Stimulated activated CD4-positive, alpha-beta T cell treated with anti-CD3 and anti-CD28 coated beads, TNF-alpha, amount 100 ng/mL, for 4 hours (primary cell): ENCODE measurements around the gene LENG1.

Experiments
- DNase-seq, 3 experiments: peaks; one replicate each; pipeline ENCODE4 v3.0.0-alpha.2; 2020; ENCODE audit warnings: low read depth in 3 of 3

The LENG1 gene

DNA sequence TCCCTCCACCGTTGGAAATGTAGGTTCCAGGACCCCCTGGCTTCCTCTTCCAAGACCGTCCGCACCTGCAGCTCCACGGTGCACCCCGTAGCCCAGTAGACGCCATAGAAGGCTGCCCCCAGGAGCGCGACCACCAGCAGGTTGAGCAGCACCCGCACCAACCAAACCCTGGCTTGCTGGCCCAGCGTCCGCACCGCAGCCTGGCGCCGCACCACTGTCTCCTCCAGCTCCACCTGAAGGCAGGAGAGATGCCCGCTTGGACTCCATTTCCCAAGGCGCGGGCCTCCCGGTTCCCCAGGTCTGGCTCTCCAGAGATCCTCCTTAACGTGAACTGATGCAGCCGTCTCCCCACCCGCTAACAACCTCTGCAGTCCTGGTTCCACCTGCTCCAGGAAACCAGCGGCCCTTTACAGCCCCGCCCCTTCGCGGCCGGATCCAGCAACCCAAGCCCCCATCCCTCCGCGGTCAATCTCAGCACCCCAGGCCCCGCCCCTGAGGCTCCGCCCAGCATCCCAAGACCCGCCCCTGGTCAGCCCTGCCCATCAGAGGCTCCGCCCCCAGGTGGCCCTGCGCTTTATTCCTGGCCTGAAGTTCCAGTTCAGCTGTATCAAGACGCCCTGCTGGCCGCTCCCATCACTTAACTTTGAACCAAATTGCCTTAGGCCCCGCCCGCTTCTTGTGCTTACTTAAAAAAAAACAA is 5.0 kb upstream of the LENG1 start:
- peak in 1 of 3 experiments; percentile 35 for DNase-seq

DNA sequence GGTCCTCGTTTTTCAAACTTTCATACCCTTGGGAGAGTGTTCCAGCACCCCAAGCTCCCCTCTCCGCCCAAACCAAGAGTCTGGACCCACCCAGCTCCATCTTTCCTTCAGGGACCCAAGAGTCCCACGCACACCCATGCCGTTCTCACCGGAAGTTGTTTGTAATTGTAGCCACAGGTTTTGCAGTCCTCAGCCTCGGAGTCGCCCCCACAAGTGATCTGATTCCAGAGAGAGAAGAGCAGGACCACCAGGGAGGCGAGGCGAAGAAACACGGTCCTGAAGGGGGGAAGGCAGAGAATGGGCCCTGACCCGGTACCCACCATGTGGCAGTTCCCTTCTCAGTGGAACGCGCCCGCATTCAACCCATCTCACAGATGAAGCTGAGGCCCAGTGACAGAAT is 3.4 kb upstream of the LENG1 start:
- DNase-seq = no peak

DNA sequence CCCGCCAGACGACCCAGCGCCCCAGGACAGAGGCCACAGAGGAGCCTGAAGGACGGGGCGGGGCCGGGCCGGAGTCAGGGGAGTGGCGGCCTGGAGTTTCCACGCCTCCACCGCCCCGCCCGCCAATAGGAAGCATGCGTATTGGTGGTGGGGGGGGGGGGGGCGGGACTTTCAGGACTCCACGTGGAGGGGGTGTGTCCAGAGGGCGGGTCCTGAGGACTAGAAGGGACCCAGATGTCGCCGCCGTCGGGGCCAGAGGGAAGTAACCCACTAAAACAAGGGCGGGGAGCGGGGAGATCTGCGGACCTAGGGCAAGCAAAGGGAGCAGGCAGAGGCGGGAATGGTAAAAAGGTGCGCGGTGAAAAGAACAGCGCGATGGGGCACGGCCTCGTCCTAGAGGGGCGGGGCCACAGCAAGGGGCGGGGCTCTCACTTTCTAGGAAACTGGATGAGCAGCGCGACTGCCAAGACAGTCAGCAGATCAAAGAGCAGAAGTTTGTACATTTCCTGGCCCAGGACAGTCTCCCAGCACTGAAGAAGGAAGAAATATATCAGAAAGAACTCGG is 2.8 kb upstream of the LENG1 start:
- peak; percentile 65 to 75 (median 68) for DNase-seq

DNA sequence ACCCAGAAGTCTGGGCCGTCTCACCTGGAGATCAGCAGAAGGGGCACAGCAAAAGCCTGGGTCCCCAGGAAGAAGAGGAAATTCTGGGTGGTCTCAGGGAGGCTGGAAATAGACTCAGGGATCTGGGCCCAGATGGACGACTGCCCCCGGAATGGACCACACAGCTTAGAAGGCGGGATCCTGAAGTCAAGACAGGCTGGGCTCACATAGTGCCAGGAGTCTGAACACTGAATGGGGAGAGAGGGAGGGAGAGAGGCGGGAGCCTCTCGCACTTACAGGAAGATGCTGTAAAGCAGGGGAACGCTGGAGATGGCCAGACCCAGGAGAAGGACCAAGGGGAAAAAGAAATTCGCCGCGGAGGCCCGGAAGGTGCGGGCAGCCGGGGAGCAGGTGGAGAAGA is 1.3 kb upstream of the LENG1 start:
- no peak for DNase-seq

DNA sequence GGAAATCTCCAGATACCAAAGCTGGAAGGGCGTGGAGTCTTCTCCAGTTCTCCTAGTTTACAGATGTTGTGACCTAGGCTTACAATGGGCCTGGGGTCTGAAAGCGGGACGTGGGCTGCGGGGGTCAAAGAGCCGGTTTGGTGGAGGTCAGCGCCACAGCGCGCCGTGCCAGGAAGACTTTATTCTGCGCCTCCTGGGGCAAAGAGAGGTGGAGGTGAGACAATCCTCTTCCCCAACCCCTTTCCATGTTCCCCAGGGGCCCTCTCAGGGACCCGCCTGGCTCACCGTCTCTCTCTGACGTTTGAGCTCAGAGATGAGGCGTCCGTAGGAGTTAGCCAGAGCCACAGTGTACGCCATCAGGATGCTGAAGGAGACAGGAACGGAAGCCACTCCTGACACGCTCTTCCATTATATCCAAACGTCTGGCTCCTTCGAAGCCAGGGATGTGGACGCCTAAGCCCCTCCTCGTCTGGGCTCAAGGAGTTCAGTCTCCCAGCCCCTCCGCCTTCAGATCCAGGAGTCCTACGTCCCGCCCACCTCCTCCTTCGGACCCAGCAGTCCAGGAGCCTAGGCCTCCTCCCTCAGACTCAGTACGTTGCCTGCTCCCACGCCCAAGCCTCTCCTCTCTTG is 776 bp upstream of the LENG1 start:
- DNase-seq = no peak

DNA sequence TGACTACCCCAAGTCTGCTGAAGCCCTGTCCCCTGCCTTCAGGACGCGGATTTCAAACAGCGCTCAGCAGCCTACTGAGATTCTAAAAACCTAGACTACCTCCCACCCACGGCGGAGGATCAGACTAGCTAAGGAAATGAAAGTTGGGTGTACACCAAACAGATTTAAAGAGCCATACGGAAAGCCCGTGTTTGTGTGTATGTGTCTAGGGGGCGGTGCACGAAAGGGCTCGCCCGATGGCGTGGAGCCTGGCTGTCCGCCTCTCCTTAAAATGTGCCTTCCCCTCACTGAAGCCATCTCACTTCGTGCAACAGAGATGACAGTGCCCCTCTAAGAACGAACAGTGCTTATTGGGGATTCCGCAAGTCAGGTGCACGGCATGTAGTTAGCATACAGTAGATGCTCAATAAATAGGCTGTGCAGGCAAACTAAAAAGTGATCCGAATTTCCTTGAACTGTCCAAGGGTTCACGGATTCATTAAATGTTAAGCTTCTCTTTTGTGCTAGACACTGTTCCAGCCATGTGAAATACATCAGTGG is 639 bp downstream of the LENG1 start:
- no peak for DNase-seq

DNA sequence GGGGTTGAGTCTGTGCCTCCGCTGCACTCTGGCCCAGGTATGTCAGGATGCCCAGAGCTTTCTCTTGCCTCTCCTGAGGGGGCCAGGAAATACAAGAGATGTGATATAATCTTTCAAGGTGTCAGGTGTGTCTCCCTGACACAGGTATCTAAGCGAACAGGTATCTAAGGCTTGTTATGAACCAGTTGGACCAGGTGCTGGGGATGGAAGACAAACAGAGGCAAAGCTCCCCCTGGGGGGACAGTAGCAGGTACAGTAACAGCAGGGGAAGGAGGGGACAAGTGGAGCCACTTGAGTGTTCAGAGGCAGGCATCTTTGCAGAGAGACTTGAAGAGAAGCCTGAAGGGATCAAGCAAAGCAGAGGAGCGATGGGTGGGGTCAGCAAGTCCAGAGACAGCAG is 2.6 kb downstream of the LENG1 start:
- no peak for DNase-seq

DNA sequence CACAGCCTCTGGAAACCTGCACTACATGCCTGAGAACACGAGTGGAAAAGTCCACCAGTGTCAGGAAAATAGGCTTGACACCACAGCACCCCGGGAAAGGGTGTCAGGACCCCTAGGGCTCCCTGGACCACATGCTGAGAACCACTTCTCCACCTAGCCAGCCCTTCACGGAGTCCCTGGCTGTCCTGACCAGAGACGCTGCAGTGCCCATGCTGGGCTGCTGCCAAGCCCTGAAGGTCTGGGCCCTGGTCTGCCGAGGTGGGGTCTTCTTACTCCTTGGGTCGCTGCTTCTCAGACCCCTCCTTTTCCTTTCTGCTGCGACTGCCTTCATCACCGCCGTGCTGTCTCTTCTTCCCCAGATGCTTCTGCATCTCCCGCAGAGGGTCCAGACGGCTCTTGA is 3.0 kb downstream of the LENG1 start:
- no peak for DNase-seq

DNA sequence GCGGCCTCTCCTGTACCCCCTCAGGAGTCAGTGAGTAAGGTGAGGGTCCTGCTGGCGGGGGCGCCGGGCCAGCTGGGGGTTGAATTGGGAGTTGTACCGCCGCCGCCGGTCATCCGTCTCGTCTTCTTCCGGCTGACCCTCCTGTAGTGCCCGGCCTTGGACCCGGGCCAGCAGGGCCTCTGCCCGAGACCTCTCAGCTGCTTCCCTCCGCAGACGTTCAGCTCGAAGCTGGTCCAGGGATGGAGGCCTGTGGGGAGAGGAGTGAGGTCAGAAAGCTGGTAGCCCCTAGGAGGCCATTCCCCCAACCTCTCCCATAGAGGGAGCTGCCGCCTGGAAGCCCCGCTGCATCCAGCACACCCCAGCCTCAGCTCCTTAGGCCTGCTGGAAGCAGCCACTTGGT is 3.8 kb downstream of the LENG1 start:
- DNase-seq = no peak

DNA sequence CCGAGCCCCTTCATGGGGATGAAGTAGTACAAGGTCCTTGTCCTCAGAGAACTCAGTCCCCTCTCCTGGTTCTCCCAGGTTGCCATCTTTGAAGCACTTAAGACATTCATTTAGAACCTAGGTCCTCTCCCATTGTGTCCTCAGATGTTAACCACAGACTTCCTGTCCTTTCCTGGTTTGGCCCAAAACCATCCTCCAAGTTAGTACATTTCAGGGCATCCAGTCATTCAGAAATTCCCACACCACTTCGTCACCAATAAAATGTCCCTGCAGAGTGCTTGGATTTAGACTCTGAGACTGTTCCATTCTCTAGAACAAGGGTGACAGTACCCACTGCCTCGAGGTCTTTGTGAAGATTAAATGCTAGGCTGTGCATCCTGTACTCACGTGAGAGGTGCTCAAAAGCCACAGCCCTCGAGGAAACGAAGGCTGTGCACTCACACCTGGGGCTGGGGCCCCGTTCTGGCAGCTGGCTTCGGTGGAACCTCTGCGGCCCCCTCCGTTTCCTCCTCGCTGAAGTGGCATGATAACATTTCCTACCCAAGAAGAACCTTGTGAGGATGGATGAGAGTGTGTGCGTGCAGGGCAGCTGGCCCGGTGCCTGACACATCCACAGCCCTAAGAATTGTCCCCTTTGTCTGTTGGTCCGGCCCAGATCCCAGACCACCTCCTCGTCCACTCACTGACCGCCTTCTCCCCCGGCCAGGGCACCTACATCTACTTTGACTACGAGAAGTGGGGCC is 4.7 kb downstream of the LENG1 start:
- DNase-seq = no peak

DNA sequence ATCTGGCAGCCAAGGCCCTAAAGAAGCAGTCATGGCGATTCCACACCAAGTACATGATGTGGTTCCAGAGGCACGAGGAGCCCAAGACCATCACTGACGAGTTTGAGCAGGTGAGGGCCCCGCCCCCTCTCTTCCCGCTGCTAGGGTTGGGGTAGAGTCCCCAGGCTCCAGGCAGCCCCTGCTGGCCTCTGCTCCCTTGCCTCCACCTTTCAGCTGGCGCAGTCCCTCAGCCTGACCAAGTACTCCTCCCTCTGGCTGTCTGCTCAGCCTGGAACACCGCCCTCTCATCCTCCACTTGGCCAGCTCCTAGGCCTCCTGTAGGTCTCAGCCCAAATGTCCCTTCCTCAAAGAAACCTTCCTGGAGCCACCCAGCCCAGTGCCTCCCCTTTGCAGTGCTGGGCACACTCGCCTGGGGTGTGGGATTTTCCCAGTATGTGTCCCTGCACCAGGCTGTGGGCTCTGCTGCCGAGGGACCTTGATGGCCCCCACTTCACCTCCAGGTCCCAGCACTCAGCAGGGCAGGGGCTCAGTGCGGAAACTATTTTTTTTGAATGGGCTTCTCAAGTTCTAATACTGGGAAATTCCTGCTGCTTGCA is 5.7 kb downstream of the LENG1 start:
- no peak for DNase-seq

DNA sequence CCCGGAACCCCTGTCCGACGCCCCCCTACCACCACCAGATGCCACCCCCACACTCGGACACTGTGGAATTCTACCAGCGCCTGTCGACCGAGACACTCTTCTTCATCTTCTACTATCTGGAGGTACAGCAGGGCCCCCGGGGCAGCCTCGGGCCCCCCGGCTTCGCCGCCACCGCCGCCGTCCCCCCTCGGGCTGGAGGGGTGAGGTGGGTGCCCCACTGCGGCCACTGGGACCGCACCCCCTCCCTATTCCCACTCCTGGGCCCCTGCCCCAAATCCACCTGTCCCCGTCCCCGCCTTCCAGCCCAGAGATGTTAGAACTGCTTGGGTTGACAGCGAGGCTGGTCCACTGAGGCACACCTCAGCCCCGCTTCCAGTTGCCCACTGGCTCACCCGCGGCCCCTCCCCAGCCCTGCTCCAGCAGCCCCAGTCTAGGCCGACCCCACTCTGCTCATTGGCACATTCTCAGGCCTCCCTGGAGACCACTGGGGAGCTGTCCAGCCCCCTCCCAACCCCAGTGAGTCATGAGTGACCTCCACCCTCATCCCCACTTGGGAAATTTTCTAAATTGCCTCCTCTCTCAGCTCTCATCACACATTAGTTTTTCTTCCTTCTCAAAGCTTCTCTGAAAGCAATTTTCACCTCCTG is 6.5 kb downstream of the LENG1 start:
- no peak for DNase-seq

DNA sequence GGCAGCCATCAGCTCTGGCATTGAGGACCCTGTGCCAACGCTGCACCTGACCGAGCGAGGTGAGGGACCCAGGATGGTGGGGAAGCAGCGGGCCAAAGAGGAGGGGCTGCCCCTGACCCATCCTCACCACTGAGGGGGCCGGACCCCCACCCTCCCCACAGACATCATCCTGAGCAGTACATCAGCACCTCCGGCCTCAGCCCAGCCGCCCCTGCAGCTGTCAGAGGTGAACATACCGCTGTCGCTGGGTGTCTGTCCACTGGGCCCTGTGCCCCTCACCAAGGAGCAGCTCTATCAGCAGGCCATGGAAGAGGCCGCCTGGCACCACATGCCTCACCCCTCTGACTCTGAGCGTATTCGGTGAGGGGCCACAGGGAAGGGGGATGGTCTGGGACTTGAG is 7.3 kb downstream of the LENG1 start:
- no peak for DNase-seq

DNA sequence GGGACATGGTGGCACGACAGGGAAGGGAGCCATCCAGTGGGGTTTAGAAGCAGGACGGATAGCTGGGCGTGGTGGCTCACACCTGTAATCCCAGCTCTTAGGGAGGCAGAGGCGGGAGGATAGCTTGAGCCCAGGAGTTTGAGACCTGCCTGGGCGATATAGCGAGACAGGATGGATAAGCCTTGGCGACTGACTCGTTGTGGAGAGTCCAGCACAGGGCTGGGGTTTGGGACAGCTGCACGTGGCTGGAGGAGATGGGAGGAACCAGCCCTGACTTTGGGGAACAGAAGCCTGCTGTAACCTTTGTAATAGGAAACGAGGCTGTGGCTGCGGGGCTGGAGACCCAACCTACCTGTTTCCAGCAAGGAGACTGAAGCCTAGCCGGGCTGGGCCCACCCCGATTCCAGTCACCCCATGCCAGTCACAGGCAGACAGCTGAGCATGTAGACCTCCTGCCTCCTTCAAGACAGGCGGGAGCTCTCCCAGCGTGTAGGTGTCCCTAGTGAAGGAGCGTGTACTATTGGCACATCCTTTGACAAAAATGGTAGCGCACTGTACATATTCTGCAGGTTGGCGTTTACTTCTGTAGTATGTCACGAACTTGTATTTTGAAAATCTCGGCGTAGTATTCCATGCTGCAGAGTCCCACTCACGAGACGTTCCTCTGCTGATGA is 8.0 kb downstream of the LENG1 start:
- DNase-seq = no peak

DNA sequence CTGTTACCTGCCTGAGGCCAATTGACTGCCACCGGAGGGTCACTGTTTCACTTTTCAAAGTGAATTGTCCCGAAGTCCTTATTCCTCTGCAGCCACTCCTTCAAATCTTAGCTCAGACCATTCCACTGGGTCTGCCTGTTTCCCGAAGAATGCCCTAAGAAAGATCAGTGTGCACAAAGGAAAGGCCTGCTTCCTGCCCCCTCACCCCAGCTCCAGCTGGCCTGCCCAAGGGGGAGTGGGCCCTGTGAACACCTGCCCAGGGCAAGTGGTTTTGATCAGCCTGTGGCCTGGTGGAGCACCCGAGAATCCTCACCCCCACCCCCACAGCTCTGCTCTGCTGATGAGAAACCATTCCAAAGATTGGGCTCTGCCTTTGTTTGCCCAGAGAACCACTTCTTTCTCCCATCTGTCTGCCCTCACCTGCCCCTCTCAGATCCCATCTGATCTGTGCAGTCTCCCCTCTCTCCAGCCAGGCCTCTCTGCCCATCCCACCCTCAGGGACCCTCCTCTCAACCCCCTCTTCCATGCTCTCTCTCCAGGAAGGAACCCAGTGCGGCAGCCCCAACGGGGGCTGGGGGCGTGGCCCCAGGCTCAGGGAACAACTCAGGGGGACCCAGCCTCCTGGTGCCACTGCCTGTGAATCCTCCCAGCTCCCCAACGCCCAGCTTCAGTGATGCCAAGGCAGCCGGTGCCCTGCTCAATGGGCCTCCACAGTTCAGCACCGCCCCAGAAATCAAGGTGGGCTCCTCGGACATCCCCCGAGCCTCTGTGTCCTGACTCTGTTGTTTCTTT is 10.3 kb downstream of the LENG1 start:
- no peak for DNase-seq

DNA sequence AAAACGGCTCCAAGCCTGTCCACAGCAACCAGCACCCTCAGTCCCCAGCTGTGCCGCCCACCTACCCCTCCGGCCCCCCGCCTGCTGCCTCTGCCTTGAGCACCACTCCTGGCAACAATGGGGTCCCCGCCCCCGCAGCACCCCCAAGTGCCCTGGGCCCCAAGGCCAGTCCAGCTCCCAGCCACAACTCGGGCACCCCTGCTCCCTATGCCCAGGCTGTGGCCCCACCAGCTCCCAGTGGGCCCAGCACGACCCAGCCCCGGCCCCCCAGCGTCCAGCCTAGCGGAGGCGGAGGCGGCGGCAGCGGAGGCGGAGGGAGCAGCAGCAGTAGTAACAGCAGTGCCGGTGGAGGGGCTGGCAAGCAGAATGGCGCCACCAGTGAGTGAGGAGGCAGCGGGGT is 11.4 kb downstream of the LENG1 start:
- DNase-seq = no peak

DNA sequence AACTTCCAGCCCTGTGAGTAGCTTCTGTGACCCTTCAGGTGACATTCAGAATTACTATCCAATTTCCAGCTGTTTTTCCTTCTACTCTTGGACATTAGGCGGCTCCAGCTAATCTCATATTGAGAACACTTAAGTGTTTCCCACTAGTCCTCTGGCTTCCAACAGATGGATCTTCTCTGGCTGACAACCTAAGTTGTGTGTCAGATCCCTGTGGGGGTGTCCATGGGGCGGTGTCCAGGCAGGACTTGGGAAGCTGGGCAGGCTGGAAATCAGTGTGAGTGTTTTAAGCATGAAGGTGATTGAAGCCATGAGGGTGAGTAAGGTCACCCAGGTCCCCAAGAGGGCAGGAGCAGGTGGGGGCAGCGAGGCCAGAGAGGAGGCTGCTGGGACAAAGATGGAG is 11.8 kb downstream of the LENG1 start:
- no peak for DNase-seq

DNA sequence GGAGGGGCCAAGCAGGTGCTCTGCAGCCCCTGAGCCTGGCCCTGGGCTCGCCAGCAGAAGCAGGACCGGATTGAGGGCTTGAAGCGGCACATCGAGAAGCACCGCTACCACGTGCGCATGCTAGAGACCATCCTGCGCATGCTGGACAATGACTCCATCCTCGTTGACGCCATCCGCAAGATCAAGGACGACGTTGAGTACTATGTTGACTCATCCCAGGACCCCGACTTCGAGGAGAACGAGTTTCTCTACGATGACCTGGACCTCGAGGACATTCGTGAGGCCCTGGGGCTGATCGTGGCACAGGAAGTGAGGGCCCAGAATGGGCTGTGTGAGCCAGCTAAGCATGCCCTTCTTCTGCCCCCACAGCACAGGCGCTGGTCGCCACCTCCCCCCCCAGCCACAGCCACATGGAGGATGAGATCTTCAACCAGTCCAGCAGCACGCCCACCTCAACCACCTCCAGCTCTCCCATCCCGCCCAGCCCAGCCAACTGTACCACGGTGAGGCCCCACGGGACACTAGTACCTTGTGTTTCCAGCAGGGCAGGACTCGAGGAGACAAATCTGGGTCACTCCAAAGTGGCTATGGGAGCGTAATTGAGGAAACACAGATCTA is 13.9 kb downstream of the LENG1 start:
- no peak for DNase-seq

DNA sequence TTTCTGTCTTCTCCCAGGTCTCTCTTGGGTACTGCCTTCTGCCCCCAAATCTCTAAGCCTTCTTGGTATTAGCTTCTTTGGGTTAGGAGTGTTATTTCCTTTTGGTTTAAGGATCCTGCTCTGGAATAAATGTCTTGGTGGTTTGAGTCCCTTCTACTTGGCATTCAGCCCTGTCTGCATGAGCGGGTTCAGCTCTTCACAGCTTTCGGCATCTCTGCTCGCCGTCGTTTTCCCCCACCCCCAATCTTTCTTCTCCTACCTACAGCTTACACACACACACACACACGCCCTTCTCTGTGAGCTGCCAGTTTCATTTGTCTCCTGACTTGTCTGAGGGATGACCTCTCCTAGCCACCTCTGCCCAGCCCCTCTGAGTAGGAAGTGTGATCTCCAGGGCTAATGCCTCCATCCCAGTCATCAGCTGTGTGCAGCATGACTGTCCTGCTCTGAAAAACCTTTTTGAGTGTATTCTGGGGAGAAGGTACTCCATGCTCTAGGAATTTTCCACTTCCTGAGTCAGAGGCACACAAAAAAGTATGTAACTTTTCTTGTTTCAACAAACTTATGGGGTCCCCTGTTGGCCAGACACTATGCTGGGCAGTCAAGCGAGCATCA is 17.2 kb downstream of the LENG1 start:
- DNase-seq = no peak
